AG04450 (cell line): Measurements from ENCODE around the gene PRAMEF2. TPM values are rescaled to one million over a fixed set of nuclear protein-coding genes. Genes with fewer than 3 reads are reported as not detected.
"Not testable (repeated sequence)": the region's sequence is repeated elsewhere in the genome, so short reads cannot be mapped to it uniquely, and the experiment has no call there.

ENCODE experiments used
- CTCF ChIA-PET: fragments of 300-600, 350-600 bp; formaldehyde crosslinking; extraction: SDS; loops from one replicate; lab custom pipeline; 2022; ENCODE audit warnings: antibody characterized with exemption, inconsistent platforms; lab: Charles Lee
- POLR2A ChIA-PET: fragments of 350-600 bp; formaldehyde crosslinking; extraction: SDS; loops from one replicate; lab custom pipeline; 2021; ENCODE audit warnings: antibody characterized with exemption, inconsistent platforms; lab: Yijun Ruan, JAX
- DNase-seq: peaks from one replicate; pipeline ENCODE4 v3.0.0-alpha.2; 2011; ENCODE audit warnings: low read depth, low spot score
- H3K27ac ChIP-seq: one replicate; pipeline ENCODE4 v1.5.1; 2012; ENCODE audit warnings: low read depth, low read length, control low read depth
- H3K27me3 ChIP-seq: one replicate; pipeline ENCODE4 v1.6.0; 2012; ENCODE audit warnings: low read length; ENCODE audit not compliant: control insufficient read depth, insufficient read depth
- H3K4me3 ChIP-seq: 2 replicates; pipeline ENCODE4 v1.5.1; 2011; ENCODE audit warnings: mild to moderate bottlenecking, low read depth, low read length, control low read depth
- H3K9me3 ChIP-seq: 2 replicates; pipeline ENCODE4 v1.5.1; 2012; ENCODE audit warnings: low read length; ENCODE audit not compliant: control insufficient read depth, insufficient read depth
- polyA plus RNA-seq: library from polyadenylated mRNA; depleted of rRNA; stranded (reverse); fragments of >200 nt; gene quantifications from 2 replicates; pipeline ENCODE4 v1.2.3, GENCODE V29; 2011; rRNA removed
- TF ChIP-seq, protein P1 (sequence below): IDR thresholded peaks from 2 replicates; pipeline ENCODE4 v1.5.1; 2011; ENCODE audit warnings: low read depth, low read length, control low read depth, inconsistent platforms

PRAMEF2 gene
- polyA plus RNA-seq, 1 experiment, result not detected

DNA sequence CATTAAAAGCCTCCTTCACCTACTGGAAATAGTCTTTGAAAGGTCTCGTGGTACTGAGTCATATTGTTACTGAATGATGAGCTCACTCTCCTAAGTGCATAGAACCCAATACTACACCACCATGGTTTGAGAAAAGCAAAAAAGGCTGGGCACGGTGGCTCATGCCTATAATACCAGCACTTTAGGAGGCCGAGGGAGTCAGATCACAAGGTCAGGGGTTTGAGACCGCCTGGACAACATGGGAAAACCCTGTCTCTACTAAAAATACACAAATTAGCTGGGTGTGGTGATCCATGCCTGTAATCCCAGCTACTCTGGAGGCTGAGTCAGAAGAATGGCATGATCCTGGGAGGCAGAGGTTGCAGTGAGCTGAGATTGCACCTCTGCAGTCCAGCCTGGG, 5.1 kb upstream of the PRAMEF2 start:
- peaks cover 17% of the 10 kb centered on the region for H3K9me3 ChIP-seq
- DNase-seq, result no peak
- no peaks in the 10 kb centered on the region for H3K27me3 ChIP-seq
- CTCF ChIA-PET, result no interaction called here
- H3K27ac ChIP-seq, result no peak overlapping the region
- POLR2A ChIA-PET, result no interaction called here
- no peak overlapping the region for H3K4me3 ChIP-seq
- TF ChIP-seq, protein P1, sequence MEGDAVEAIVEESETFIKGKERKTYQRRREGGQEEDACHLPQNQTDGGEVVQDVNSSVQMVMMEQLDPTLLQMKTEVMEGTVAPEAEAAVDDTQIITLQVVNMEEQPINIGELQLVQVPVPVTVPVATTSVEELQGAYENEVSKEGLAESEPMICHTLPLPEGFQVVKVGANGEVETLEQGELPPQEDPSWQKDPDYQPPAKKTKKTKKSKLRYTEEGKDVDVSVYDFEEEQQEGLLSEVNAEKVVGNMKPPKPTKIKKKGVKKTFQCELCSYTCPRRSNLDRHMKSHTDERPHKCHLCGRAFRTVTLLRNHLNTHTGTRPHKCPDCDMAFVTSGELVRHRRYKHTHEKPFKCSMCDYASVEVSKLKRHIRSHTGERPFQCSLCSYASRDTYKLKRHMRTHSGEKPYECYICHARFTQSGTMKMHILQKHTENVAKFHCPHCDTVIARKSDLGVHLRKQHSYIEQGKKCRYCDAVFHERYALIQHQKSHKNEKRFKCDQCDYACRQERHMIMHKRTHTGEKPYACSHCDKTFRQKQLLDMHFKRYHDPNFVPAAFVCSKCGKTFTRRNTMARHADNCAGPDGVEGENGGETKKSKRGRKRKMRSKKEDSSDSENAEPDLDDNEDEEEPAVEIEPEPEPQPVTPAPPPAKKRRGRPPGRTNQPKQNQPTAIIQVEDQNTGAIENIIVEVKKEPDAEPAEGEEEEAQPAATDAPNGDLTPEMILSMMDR, result no peak

DNA sequence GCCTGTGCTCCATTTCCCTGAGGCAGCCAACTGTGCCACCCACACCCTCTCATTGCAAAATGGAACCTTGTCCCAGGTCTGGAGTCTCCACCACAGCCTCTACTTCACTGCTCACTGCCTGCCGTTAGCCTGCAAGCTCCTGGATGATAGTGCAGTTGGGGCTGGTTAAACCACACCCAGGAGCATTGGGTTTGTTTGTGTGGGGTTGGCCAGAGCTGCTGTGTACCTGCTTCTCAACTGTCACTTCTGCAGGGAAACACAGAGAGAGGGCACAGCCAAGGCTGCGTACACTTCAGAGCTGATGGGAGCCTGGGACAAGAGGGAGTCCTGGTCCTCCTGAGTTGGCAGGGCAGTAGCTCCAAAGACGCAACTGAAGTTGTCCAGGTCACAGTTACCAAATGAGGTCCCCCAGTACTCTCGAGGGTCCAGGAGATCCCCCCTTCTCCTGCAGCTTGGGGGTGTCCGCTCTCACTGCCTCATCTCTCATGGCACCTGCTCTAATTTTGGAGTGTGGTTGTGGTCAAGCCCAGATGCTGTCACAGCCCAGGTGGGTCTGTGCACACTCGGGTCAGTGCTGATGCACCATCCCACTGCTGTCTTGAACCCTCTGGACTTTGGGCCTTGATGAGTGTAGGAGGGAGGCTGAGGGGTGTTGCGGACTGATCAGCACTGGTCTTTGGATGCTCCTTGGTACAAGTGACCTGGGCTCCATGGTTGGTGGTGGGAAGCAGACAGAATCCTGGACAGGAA, 6.4 kb downstream of the PRAMEF2 start:
- DNase-seq, H3K27ac ChIP-seq, CTCF ChIA-PET, POLR2A ChIA-PET, H3K27me3 ChIP-seq, H3K4me3 ChIP-seq: not testable (repeated sequence)
- peaks cover 12% of the 10 kb centered on the region for H3K9me3 ChIP-seq

DNA sequence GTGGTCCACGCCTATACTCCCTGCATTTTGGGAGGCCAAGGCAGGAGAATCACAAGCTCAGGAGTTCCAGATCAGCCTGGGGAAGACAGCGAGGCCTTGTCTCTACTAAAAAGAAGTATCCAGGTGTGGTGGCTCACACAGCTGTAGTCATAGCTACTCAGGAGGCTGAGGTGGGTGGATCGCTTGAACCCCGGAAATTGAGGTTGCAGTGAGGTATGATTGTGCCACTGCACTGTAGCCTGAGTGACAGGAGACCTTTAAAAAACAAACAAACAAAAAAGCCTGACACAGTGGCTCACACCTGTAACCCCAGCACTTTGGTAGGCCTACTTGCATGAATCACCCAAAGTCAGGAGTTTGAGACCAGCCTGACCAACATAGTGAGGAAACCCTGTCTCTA, 21.6 kb downstream of the PRAMEF2 start:
- POLR2A ChIA-PET, result not testable (repeated sequence)

DNA sequence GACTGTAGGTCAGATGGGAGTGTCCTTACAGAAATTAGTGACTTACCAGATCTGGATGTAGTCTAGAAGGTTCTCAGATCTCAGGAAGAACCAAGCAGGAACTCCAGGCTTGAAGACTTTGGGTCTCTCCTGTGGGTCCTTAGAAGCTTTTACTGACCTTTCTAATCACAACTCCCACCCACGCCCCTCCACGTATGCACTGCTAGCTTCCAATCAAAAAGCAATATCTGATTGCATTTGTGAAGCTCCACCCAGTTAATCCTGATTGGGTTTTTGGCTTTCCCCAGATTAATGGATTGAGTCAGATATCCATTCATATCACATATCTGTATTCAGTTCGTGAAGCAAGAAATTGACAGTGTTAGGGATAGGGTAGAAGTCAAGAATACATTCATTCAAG, 29.2 kb downstream of the PRAMEF2 start, which contains the start of gene PRAMEF4:
Gene PRAMEF4 (minus strand): TSS at position 101 of the 400 bp plus-strand sequence. CDS start 2,807 bp downstream, outside the sequence.
- H3K4me3 ChIP-seq, POLR2A ChIA-PET, H3K27me3 ChIP-seq, H3K9me3 ChIP-seq, H3K27ac ChIP-seq, CTCF ChIA-PET, DNase-seq: not testable (repeated sequence)

More for the DNA sequence above, 21.6 kb downstream of the PRAMEF2 start:
- CTCF ChIA-PET, DNase-seq, H3K9me3 ChIP-seq, H3K27ac ChIP-seq, H3K27me3 ChIP-seq, H3K4me3 ChIP-seq: not testable (repeated sequence)

DNA sequence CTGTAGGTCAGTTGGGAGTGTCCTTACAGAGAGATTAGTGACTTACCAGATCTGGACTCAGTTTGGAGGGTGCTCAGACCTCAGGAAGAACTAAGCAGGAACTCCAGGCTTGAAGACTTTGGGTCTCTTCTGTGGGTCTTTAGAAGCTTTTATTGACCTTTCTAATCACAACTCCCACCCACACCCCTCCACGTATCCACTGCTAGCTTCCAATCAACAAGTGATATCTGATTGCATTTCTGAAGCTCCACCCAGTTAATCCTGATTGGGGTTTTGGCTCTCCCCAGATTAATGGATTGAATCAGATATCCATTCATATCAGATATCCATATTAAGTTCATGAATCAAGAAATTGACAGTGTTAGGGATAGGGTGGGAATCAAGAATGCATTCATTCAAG, 41.3 kb downstream of the PRAMEF2 start, which contains the start of gene PRAMEF10:
Gene PRAMEF10 (minus strand): TSS at position 101 of the 400 bp plus-strand sequence. CDS start 2,423 bp downstream, outside the sequence.
- H3K27me3 ChIP-seq, DNase-seq, POLR2A ChIA-PET, H3K9me3 ChIP-seq, H3K27ac ChIP-seq, H3K4me3 ChIP-seq, CTCF ChIA-PET: not testable (repeated sequence)

DNA sequence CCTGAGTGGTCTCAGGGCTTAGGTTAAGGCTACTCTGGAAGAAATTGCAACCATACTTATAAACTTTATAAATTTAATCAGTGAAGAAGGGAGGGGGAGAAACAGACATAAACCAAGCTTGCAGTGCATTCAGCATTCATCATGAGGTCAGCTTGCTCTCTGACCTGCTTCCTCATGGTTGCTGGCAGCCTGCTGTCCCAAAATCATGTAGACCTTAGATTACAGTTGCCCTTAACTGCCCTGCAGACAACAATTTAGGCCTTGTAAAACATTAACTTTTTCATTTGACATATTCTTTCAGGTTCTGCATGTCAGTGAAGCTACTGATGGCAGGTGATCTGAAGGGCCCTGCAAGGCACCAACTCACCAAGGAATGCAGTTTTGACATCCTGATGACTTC, 42.3 kb downstream of the PRAMEF2 start:
- CTCF ChIA-PET, H3K27me3 ChIP-seq, H3K9me3 ChIP-seq, H3K4me3 ChIP-seq, H3K27ac ChIP-seq, DNase-seq, POLR2A ChIA-PET: not testable (repeated sequence)

DNA sequence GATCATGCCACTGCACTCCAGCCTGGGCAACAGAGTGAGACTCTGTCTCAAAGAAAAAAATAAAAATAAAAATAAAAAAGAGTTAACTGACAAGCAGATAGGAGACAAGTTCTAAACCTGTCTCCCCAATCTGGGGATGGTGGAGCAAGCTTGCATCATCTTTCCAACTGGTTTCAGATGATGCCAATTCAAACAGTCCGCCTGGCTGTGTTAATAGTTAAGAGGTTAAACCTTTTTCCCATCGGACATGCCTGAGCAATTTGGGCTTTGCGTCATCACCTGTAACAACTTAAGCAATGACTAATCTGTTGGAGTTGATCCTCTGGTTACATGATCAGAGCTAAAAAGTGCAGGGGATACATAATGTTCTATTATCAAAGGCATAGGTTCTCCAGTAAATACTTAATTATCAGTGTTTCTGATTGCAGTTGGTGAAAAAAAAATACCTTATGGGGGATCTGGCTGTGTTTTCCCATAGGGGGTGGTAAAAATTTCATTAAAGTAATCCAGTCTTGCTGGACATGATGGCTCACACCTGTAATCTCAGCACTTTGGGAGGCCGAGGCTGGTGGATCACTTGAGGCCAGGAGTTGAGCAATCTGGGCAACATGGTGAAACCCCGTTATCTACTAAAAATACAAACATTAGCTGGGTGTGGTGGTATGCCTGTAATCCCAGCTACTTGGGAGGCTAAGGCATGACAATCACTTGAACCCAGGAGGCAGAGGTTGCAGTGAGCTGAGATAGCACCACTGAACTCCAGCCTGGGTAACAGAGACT, 47.1 kb downstream of the PRAMEF2 start:
- H3K27ac ChIP-seq, POLR2A ChIA-PET, H3K9me3 ChIP-seq, DNase-seq, H3K27me3 ChIP-seq, CTCF ChIA-PET, H3K4me3 ChIP-seq: not testable (repeated sequence)

Other genes with a start within 250 kb of the PRAMEF2 start
- gene DHRS3, start 238.9 kb upstream of the PRAMEF2 start, polyA plus RNA-seq, result 42.3 and 50.5 TPM in 2 replicates
- not detected in 2 replicates for gene AADACL4, start 213.0 kb upstream of the PRAMEF2 start, polyA plus RNA-seq
- gene AADACL3, start 141.0 kb upstream of the PRAMEF2 start, polyA plus RNA-seq, result not detected in 2 replicates
- gene CFAP107, start 110.9 kb upstream of the PRAMEF2 start, polyA plus RNA-seq, result not detected in 2 replicates
- gene PRAMEF12, start 83.3 kb upstream of the PRAMEF2 start, polyA plus RNA-seq, result not detected in 2 replicates
- gene PRAMEF1, start 65.7 kb upstream of the PRAMEF2 start, polyA plus RNA-seq, result not detected in 2 replicates
- not detected in 2 replicates for gene PRAMEF11, start 25.7 kb upstream of the PRAMEF2 start, polyA plus RNA-seq
- not detected in 2 replicates for gene HNRNPCL1, start 8.4 kb upstream of the PRAMEF2 start, polyA plus RNA-seq
- gene PRAMEF4, start 29.1 kb downstream of the PRAMEF2 start, polyA plus RNA-seq, result not detected in 2 replicates
- gene PRAMEF10, start 41.2 kb downstream of the PRAMEF2 start, polyA plus RNA-seq, result not detected in 2 replicates
- gene PRAMEF7, start 59.5 kb downstream of the PRAMEF2 start, polyA plus RNA-seq, result not detected in 2 replicates
- not detected in 2 replicates for gene PRAMEF6, start 90.5 kb downstream of the PRAMEF2 start, polyA plus RNA-seq
- not detected in 2 replicates for gene PRAMEF27, start 199.5 kb downstream of the PRAMEF2 start, polyA plus RNA-seq
- not detected in 2 replicates for gene HNRNPCL3, start 203.7 kb downstream of the PRAMEF2 start, polyA plus RNA-seq
- not detected in 2 replicates for gene PRAMEF25, start 213.7 kb downstream of the PRAMEF2 start, polyA plus RNA-seq